ENCODE results near the gene FCSK.
"Not testable (repeated sequence)": the region's sequence is repeated elsewhere in the genome, so short reads cannot be mapped to it uniquely, and the experiment has no call there.

Gene FCSK

DNA sequence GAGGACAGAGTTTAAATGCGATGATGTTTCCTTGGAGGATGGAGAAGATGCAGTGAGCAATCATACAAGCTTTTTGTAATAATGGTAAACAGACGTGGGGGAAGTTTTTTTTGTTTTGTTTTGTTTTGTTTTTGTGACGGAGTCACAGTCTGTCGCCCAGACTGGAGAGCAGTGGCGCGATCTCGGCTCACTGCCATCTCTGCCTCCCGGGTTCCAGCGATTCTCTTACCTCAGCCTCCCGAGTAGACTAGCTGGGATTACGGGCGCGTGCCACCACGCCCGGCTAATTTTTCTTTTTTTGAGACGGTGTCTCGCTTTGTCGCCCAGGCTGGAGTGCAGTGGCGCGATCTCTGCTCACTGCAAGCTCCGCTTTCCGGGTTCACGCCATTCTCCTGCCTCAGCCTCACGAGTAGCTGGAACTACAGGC, 70.0 kb downstream of the FCSK start:
- DNase-seq (ENCODE audit: low spot score) = not testable (repeated sequence)

DNA sequence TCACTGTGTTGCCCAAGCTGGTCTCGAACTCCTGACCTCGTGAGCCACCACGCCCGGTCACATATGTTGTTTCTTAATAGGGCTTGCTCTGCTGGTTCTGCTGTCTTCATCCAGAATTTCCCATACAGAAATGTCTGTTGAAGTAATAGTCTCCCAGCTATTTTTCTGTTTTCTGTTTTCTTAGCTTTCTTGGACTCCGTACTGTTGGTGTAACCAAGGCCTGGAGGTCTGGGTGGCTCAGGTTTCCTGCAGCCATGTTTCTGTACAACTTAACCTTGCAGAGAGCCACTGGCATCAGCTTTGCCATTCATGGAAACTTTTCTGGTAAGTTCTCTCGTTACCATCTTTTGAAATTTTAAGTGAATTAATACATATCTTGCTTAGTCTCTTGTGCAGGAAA, 72.0 kb downstream of the FCSK start:
- DNase-seq (ENCODE audit: low spot score) = no peak

DNA sequence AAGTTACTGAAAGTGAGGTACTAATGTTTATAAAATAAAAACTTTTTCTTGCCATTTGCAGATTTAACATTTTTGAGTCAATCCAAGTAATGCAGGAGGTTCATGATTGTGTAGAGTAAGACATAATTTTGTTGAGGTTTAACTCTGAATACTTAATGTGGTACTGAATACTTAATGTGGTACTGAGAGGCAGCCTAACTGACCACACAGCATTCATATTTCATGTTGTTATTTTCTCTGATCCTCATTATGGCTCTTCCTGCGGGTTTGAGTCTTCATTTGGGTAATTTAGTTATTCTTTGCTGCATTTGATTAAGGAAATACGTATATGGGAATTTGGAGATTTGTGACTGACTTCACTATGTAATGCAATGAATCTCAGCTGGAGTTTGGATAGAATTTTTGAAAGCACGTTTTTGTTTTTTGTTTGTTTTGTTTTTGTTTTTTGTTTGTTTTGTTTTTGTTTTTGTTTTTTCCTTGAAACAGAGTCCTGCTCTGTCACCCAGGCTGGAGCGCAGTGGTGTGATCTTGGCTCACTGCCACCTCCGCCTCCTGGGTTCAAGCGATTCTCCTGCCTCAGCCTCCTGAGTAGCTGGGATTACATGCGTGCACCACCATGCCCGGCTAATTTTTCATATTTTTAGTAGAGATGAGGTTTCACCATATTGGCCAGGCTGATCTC, 73.1 kb downstream of the FCSK start:
- DNase-seq (ENCODE audit: low spot score) = no peak

DNA sequence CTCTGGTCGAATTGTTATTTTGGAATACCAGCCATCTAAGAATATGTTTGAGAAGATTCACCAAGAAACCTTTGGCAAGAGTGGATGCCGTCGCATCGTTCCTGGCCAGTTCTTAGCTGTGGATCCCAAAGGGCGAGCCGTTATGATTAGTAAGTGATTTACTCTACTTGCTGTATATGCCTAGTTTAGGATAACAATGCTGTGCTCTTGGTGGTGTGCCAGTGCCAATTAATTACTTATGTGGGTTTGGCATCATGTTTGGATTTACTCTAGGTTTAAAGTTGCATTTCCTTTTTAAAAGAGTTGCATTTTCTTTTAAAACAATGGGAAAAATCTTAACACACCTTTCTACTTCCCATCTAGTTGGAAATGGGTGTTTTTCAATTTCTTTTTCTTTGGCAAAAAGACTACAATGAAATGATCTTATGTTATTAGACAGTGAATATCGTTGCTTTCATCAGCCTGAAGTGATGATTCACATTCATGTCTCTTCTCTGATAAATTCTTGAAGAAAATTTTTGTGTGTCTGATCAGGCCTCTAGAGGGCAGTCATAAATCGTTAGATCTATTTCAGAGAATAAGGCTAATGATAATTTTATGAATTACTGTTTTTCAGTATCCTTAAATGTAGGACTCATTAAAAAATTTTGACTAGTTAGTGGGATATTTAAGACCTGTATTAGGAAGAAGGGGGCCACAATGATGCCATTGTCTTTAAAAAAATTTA, 74.8 kb downstream of the FCSK start:
- peak; percentile 22 for DNase-seq (ENCODE audit: low spot score)

Data from COLO829 (cell line).